Stimulated activated CD8-positive, alpha-beta memory T cell treated with anti-CD3 and anti-CD28 coated beads, Interleukin-4, amount 100 ng/mL, for 4 hours (primary cell): ENCODE data around the gene MAST1.
"Not testable (repeated sequence)": the region's sequence is repeated elsewhere in the genome, so short reads cannot be mapped to it uniquely, and the experiment has no call there.

Experiments
- DNase-seq, 2 donors: peaks; one replicate each; pipeline ENCODE4 v3.0.0-alpha.2; 2020; ENCODE audit warnings: low read depth in 2 of 2, low spot score in 1 of 2

Gene MAST1

GRCh38 chr19:12838182-12838885 is at the start of gene MAST1:
Gene MAST1, plus strand, starts transcription at chr19:12838515. Its CDS starts 58 bp downstream, at chr19:12838573.
- no peak for DNase-seq

- DNase-seq = no peak
These were observed 49.6 kb upstream of the MAST1 start for GRCh38 chr19:12788682-12789097.

GRCh38 chr19:12789098-12789903 is 49.0 kb upstream of the MAST1 start:
- DNase-seq = no peak

GRCh38 chr19:12789904-12790619 is 48.3 kb upstream of the MAST1 start:
- DNase-seq = peak in 1 of 2 donors; percentile 86

GRCh38 chr19:12790628-12791344 is 47.5 kb upstream of the MAST1 start:
- DNase-seq = no peak

- peak; percentile 85 to 95 for DNase-seq
These were observed 46.8 kb upstream of the MAST1 start, which contains the start of gene JUNB for GRCh38 chr19:12791345-12792050. Gene JUNB, plus strand, starts transcription at chr19:12791486. Its CDS starts 286 bp downstream, at chr19:12791772.

- DNase-seq = peak in 1 of 2 donors; percentile 76
These were observed 46.1 kb upstream of the MAST1 start for GRCh38 chr19:12792051-12792852.

GRCh38 chr19:12792853-12793289 is 45.4 kb upstream of the MAST1 start:
- DNase-seq = no peak

GRCh38 chr19:12793290-12794195 is 44.8 kb upstream of the MAST1 start:
- DNase-seq = peak; percentile 81 to 92

- DNase-seq = no peak
These were observed 43.9 kb upstream of the MAST1 start for GRCh38 chr19:12794196-12794941.

GRCh38 chr19:12794971-12795381 is 43.3 kb upstream of the MAST1 start:
- DNase-seq = no peak

GRCh38 chr19:12796146-12797071 is 41.9 kb upstream of the MAST1 start:
- no peak for DNase-seq

- DNase-seq = no peak
These were observed 41.2 kb upstream of the MAST1 start for GRCh38 chr19:12797141-12797587.

- DNase-seq = not testable (repeated sequence)
These were observed 40.7 kb upstream of the MAST1 start for GRCh38 chr19:12797607-12798006.

- DNase-seq = no peak
These were observed 38.4 kb upstream of the MAST1 start for GRCh38 chr19:12799742-12800465.

- no peak for DNase-seq
These were observed 37.9 kb upstream of the MAST1 start for GRCh38 chr19:12800466-12800770.
